GM18867 (cell line): ENCODE data around the gene ETS1.

Experiments
- ATAC-seq: cut with Tn5 transposase; IDR thresholded peaks from one replicate; pipeline ENCODE4 v1.9.1; 2021; ENCODE audit warnings: mild to moderate bottlenecking, moderate library complexity; ENCODE audit not compliant: unreplicated experiment

The ETS1 gene

DNA sequence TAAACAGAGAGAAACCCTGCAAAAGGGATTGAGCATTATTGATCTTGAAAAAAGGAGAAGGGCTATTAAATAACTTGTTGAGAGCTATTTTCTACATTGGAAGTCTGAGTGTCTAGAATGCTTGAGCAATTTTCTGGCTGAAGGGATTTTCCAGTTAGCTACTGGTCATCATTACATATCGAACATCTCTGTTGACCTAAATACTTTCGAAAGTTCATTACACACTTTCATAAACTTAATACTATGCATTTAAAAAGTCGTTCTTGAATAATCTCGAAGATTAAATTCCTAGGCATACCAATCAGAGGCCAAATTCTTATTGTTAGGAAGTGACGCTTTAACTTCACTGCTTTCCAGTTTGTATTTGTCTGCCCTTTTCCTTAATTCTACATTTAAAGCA, 13.7 kb downstream of the ETS1 start:
- no peak for ATAC-seq

DNA sequence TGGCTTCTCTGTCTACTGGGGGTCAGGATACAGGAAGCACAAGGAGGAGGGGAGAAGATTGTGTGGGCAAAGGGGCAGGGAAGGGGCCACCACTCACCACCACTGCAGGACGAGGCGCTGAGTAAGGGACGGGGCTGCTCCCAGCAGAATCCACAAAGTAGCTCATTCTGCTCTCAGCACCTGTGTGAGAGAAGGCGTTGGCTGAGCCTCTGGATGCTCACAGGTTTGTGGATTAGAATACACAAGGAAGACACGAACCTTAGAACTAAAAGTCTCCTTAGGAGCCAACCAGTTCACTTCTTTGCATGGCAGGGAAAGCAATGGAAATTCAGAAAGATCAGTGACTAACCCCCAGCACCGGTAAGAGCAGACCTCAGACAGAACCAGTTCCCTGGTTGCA, 14.4 kb downstream of the ETS1 start:
- ATAC-seq: no peak

GRCh38 chr11:128570632-128571031, 16.7 kb downstream of the ETS1 start:
- ATAC-seq: no peak

GRCh38 chr11:128569291-128569690, 18.1 kb downstream of the ETS1 start:
- ATAC-seq: no peak

DNA sequence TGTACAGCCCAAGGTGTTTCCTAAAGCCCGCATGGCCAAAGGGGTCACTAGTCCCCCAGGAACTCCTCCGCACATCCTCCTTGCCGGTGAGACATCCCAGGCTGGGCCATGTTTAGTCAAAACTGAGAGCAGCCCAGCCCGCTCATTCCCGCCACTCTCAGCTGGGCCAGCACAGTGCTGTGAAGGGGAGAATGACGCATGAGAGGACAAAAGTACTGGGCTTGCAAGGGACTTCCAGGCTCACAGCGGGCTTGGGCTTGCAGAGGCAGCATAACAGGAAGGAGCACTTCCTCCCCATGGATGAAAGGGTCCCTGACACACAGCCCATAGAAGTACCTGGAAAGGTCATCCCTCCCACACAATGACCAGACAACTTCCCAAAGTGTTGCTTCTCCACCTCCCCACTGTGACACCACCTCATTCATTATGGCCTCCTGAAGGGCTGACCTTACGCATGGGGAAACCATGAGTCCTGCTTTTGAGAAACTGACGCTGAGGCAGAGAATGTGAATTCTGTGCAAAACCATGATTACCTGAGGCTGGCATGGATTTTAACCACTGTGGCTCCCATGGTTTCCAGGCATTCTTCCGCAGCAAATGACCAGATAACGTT, 19.1 kb downstream of the ETS1 start:
- ATAC-seq: no peak

DNA sequence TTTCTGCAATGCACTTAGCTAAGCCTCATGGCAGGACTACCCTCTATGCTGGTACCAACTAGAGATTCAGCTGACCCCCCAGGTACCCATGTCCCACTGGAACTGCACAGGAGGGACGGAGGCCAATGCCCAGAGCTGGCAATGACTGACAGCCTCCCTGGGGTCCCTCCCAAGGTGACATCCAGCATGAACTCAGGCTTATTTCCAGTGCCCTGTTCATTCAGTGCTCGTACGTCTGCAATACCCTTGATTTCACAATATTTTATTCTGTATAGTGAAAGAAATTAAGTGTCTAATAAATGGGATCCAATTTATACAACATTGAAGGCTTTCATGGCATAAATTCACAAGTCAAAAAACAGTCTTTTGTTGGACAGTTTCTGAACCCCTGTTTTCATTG, 20.2 kb downstream of the ETS1 start:
- no peak for ATAC-seq

- no peak for ATAC-seq
Observed at GRCh38 chr11:128565881-128566280, 21.5 kb downstream of the ETS1 start.

GRCh38 chr11:128564642-128565245, 22.6 kb downstream of the ETS1 start:
- ATAC-seq: no peak

DNA sequence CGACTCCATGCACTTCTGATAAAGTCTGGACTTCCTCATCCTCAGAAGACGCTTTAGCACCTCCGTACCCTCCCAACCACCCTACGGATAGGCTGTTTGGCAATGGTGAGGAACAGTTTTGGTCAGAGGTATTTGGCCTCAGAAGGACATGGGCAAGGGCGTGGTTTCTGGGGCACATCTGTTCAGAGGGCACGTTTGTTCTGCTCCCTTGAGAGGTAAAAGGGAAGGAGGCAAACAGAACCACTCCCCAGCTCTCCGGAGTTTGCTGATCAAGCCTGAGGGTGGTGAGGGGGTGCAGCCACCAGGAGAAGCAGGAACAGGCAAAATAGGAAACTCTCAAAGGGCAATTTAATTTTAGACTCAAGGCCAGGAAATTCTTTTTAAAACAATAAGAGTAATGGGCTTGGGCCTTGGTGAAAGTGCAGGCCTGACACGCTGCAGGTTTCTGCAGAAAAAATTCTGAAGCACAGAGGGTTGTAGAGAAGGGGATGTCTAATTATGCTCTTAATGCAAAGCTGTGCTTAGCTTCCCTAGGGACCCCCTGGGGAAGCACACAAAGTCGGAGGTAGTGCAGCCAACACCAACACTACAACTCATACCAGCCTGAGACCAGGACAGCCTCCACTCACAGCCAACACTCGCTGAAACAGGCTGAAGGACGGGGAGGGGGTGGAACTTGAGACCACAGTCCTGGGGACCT, 23.3 kb downstream of the ETS1 start:
- no peak for ATAC-seq

DNA sequence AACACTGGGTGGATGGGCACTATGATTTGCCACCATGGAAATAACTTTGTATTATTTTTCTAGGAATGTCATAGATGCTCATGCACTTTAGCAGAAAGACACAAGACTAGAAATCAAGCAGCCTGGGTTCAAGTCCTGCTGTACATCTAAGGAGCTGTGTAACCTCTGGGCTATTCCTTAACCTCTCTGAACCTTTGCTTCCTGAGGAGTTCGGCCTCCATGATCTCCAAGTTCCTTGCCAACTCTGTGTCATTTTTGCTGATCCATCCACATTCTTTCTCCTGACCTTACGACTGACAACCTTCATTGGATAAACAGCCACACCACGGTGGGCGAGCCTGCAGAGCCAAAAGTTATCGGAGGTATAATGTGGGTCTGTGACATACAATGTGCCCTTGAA, 24.1 kb downstream of the ETS1 start:
- no peak for ATAC-seq

GRCh38 chr11:128559496-128560103, 27.8 kb downstream of the ETS1 start:
- ATAC-seq: peak; percentile 42

- ATAC-seq: no peak
Observed at GRCh38 chr11:128555606-128556005, 31.8 kb downstream of the ETS1 start.

DNA sequence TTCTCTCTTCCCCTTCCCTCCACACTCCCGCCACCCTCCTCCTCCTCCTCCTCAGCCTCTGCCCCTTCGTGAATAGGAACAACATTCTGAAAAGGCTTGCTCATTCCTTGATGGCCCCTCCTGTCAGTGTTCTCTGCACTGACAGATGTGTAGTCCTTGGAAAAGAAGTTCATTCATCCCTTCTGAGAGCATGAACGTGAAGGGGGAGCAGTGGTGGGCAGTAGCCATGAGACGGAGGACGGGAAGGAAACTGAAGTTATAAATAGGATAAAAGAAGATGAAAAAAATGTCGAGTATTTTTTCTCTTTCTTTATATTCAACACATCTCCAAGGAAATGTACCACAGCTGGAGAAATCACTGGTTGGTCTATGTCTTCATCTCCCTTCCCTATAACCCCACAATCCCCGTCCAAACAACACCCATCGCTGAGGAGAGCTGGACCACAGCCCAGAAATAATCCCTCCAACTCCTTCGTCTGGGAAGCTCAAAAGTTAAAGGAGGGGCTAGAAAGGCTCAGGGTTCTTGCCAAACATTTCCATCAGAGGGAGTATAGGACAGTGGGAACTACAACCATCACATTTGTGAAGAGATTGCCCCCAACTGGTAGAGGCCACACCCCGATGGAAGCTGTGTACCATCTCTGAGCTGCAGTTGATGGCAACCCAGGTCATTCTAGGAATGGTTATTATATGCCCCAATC, 33.5 kb downstream of the ETS1 start:
- ATAC-seq: no peak

GRCh38 chr11:128552783-128553661, 34.3 kb downstream of the ETS1 start:
- ATAC-seq: peak; percentile 58

- peak; percentile 67 for ATAC-seq
Observed at GRCh38 chr11:128551611-128552335, 35.6 kb downstream of the ETS1 start.

DNA sequence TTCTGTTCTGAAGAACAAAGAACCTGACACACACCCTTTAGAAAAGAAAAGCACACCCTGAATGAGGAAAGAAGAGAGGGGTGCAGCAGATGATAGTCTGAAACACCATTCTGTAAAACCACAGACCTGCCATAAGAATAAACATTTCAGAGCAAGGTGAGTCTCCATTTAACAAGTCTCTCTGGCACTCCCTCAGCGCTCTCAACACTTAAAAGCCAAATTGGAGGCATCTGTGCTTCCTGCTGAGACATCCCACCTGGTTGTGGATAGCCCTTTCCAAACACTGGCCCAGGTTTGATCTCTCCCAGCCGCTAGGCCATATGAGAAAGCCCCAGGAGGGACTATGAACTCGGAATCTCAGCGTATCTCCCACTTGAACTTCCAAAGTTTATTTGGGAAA, 36.3 kb downstream of the ETS1 start:
- no peak for ATAC-seq

DNA sequence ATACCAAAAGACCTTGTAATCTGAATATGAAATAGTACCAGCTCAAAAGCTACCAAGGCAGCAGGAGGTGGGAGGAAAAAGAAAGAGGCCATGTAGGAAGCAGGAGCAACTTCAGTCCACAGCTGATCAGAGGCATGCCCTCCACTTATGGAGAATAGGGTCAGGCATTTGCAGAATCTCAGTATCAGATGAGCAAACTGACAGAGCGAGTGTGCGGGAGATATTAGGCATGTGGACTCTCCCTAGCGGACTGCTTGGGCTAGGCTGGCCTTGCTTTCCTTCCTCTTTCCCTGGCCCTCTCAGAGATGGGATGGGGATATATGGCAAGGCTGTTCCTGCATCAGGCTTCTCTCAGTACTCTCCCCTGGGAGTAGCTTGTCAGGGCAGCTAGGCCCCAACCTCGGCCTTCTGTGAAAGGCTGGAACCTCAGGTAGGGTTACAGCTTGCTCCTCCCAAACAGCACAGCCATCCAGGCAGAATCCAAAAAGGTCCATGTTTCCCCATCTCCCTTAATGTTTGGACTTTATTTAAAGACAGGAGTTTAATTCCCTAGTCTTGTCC, 37.0 kb downstream of the ETS1 start:
- ATAC-seq: no peak

GRCh38 chr11:128549256-128549944, 38.0 kb downstream of the ETS1 start:
- no peak for ATAC-seq
